Ascending aorta (tissue), 2 donors: Measurements from ENCODE around the gene ELAVL2. TPM values are rescaled to one million over a fixed set of nuclear protein-coding genes. Genes with fewer than 3 reads are reported as not detected.

Experiments
- DNase-seq, 2 donors: peaks; one replicate each; pipeline ENCODE4 v3.0.0-alpha.2; 2019; ENCODE audit warnings: low spot score in 2 of 2
- H3K27ac ChIP-seq, 2 donors: fragments of 200-600 bp; sonication (generic); one replicate each; pipeline ENCODE4 v1.5.1; 2016 to 2017; ENCODE audit warnings: mild to moderate bottlenecking in 1 of 2
- H3K27me3 ChIP-seq: fragments of 200-600 bp; sonication (generic); one replicate; pipeline ENCODE4 v1.5.1; 2017
- H3K36me3 ChIP-seq, 2 donors: fragments of 200-600 bp; sonication (generic); one replicate each; pipeline ENCODE4 v1.5.1; 2016
- H3K4me1 ChIP-seq, 2 donors: fragments of 200-600 bp; sonication (generic); one replicate each; pipeline ENCODE4 v1.5.1; 2016 to 2017; ENCODE audit warnings: mild to moderate bottlenecking in 1 of 2
- H3K4me3 ChIP-seq, 2 donors: fragments of 200-600 bp; sonication (generic); one replicate each; pipeline ENCODE4 v1.5.1; 2016 to 2017; ENCODE audit warnings: mild to moderate bottlenecking in 1 of 2
- H3K9me3 ChIP-seq, 2 donors: fragments of 200-600 bp; sonication (generic); one replicate each; pipeline ENCODE4 v1.5.1; 2016
- CTCF ChIP-seq, 3 experiments: fragments of 200-600 bp in 2 of 3; fragments of 450-650 bp in 1 of 3; sonication (generic) in 2 of 3; IDR thresholded peaks; one replicate each; pipeline ENCODE4 v1.5.1; 2016 to 2019; ENCODE audit warnings: antibody characterized with exemption in 3 of 3, mild to moderate bottlenecking in 1 of 3, moderate library complexity in 1 of 3
- intact Hi-C: fragments of 100-400 bp; cut with DNase I; formaldehyde crosslinking; loops from one replicate; pipeline ENCODE4 v1.15.1; 2023
- total RNA-seq: library from RNA; depleted of rRNA; stranded (reverse); fragments of >200 nt; gene quantifications from one replicate; pipeline ENCODE4 v1.1.0, GENCODE V29; 2016

ELAVL2 gene
- total RNA-seq, 1 donor from 2014 or later = not detected

GRCh38 chr9:23663536-23663935, 162.5 kb downstream of the ELAVL2 start:
- H3K27me3 ChIP-seq = no peaks in the 10 kb centered on the region
- no peak for DNase-seq
- no peak overlapping the region for H3K4me3 ChIP-seq
- no peaks in the 10 kb centered on the region for H3K9me3 ChIP-seq
- intact Hi-C loops = no loop called here
- TF ChIP-seq CTCF (IDR thresholded peaks at IDR 0.05) = no peak
- H3K36me3 ChIP-seq = no peaks in the 10 kb centered on the region
- H3K4me1 ChIP-seq = no peaks in the 10 kb centered on the region
- H3K27ac ChIP-seq = no peak overlapping the region

GRCh38 chr9:23663125-23663524, 162.9 kb downstream of the ELAVL2 start:
- Histone ChIP-seq H3K4me3 (no peak overlapping the region), H3K9me3 (no peaks in the 10 kb centered on the region), H3K27me3 (no peaks in the 10 kb centered on the region), H3K36me3 (no peaks in the 10 kb centered on the region), H3K27ac (no peak overlapping the region), H3K4me1 (no peaks in the 10 kb centered on the region)
- DNase-seq = no peak
- intact Hi-C loops = no loop called here
- no peak for TF ChIP-seq CTCF (IDR thresholded peaks at IDR 0.05)

- Histone ChIP-seq H3K4me3 (no peak overlapping the region), H3K4me1 (no peaks in the 10 kb centered on the region), H3K27me3 (no peaks in the 10 kb centered on the region), H3K27ac (no peak overlapping the region), H3K36me3 (no peaks in the 10 kb centered on the region), H3K9me3 (no peaks in the 10 kb centered on the region)
- DNase-seq = no peak
- TF ChIP-seq CTCF (IDR thresholded peaks at IDR 0.05) = no peak
- intact Hi-C loops = no loop called here
Measured at GRCh38 chr9:23662320-23662719, 163.7 kb downstream of the ELAVL2 start.

- H3K4me3 ChIP-seq = no peak overlapping the region
- no peaks in the 10 kb centered on the region for H3K4me1 ChIP-seq
- no peak for DNase-seq
- H3K36me3 ChIP-seq = no peaks in the 10 kb centered on the region
- H3K27me3 ChIP-seq = no peaks in the 10 kb centered on the region
- no peak for TF ChIP-seq CTCF (IDR thresholded peaks at IDR 0.05)
- no peaks in the 10 kb centered on the region for H3K9me3 ChIP-seq
- intact Hi-C loops = no loop called here
- no peak overlapping the region for H3K27ac ChIP-seq
Measured at GRCh38 chr9:23659346-23660006, 166.6 kb downstream of the ELAVL2 start.

- no peak for DNase-seq
- Histone ChIP-seq H3K27ac (no peak overlapping the region), H3K9me3 (no peaks in the 10 kb centered on the region), H3K27me3 (no peaks in the 10 kb centered on the region), H3K4me1 (no peaks in the 10 kb centered on the region), H3K36me3 (no peaks in the 10 kb centered on the region), H3K4me3 (no peak overlapping the region)
- intact Hi-C loops = no loop called here
- TF ChIP-seq CTCF (IDR thresholded peaks at IDR 0.05) = no peak
Measured at GRCh38 chr9:23658376-23659258, 167.4 kb downstream of the ELAVL2 start.
